GM19193 (cell line): ENCODE data around the gene SMIM8.

Experiments used
- POLR2A ChIP-seq: IDR thresholded peaks from 4 replicates; pipeline ENCODE4 v1.6.1; 2011; ENCODE audit not compliant: insufficient read depth, insufficient read length; ENCODE audit errors: extremely low read depth

SMIM8 gene, protein sequence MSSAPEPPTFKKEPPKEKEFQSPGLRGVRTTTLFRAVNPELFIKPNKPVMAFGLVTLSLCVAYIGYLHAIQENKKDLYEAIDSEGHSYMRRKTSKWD

DNA sequence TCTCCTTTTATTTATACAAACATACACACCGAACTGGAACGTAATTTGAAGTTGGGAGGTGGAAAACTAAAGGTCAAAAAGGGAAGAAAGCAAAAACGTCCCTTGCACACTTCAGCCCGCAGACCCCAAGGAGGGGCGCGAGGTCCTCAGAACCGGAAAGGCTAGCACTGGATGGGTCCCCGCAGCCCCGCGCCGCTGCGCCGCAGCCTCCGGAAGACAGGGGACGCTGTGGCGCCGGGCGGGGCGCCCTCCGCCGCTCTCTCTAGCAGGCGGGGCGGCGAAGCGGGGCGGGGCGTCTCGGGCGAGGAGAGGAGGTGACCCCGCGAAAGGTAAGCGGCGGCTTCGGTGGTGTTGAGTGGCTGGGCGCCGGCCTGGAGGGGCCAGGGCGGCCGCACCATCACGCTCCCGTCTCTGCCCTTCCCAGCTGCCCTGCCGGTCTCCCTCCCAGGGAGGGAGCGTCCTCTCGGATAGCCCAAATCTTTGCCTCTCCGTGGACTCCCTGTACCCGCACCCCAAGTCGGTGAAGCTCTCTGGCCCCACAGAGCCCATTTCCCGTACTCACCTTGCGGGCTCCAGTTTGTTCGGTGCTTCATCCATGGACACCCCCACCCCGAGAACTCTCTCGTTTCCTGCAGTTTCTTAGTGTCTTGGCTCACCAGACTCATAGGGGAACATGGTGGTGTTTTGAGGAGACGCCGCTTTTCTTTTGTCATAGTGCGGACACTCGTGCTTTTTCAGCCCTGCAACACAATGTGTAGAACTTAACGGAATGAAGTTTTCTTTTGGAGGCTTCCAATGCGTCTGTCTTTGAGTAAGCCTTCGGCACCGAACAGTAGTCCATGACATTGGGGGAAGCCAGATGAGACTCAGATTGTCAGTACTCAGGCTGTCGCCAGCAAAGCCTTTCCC is at the start of gene SMIM8:
Gene SMIM8, plus strand, starts transcription at position 285 of the 909 bp plus-strand sequence. CDS start 14,444 bp downstream, outside the sequence.
- TF ChIP-seq POLR2A: peak; percentile 82

DNA sequence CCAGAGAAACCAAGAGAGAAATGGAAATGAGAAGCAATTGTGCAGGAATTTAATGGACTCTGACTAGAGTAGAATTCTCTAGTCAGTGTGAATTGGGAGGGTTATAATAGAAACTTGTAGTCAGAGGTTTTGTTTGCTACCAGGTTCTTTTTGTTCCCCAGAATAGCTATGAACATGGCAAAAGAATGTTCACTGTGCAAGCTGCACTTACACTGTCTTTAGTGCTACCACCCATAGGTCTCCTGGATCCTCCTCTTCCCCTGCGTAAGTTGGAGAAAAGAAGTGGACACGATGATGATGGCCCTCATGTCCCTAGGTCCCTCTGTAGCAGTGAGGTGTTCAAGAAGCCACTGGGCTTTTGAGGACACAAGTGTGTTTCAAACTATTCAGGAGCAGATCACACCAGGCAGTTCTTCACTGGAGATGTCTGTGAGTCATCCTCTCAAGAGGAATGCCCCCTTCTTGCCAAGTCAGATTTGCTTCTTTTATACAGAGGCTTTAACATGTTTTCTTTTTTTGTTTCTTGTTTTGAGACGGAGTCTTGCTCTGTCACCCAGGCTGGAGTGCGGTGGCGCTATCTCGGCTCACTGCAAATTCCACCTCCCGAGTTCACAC is 47.6 kb upstream of the SMIM8 start:
- no peak for TF ChIP-seq POLR2A

DNA sequence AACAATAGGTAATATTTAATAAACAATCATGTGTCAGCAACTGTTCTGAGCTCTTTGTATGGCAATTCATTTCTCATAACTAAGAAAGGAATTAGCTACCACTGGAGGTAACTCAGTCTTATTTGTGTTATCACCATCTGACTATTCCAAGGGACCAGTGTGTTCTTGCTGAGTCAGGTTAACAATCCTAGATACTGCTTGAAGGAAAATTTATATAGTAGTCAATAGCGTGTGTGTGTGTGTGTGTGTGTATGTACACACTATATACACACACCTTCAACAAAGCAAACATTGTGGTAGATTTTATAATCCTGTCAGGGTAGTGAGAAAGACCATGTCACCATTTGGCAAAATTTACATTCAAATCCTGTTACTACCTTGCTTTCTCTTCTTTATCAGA is 45.8 kb upstream of the SMIM8 start:
- TF ChIP-seq POLR2A: no peak

DNA sequence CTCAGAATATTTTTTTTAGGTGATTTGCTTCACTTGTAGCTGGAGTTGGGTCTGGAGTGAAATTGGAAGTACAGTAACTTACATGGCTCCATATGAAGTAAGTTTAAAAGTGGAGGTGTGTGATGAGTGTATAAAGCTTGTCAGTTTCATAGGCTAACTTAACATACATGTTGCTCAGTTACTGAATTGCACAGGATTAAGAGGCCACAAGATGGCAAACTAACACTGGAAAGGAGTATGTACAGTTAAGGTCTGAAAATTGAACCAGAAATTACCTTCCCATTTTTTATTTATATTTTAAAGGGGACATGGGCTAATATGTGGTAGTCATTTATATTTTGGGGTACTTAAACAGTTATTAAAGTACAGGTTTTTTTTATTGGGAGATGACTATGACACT is 45.3 kb upstream of the SMIM8 start:
- no peak for TF ChIP-seq POLR2A

DNA sequence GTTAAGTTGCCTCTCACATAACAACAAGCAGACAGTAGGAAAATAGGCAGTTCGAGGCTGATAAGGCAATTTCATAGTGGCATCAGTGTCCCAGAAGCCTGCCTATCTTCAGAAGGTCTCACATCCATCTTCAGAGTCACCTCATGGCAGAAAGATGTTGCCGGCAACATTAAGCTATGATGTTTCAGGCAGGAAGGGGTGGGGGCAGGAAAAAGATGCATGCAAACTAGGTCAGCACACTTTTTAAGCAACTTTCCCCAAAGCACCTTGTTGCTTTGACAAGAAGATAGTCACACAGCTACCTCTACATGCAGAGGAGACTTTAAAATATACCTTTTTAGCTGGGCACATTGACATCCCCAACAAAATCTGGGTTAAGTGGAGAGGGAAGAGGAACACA is 43.2 kb upstream of the SMIM8 start:
- TF ChIP-seq POLR2A: no peak

DNA sequence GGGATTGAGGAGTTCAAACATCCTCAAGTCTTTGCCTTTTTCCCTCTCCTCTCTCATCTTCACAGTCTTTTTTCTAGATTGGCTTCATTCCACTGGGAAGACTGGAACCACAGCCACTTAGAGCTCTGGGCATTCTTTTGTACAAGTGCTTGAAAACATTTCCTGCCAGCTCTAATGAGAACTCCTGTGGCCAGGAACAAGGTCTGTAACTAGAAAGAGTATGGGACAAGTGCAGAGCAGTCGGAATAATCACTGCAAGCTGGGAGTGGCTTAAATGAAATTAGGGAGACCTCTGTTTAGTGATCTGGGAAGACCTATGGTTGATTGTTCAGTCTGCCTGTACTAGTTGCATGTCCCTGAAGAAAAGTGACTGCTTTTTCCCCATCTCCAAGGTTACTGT is 41.0 kb upstream of the SMIM8 start:
- no peak for TF ChIP-seq POLR2A

DNA sequence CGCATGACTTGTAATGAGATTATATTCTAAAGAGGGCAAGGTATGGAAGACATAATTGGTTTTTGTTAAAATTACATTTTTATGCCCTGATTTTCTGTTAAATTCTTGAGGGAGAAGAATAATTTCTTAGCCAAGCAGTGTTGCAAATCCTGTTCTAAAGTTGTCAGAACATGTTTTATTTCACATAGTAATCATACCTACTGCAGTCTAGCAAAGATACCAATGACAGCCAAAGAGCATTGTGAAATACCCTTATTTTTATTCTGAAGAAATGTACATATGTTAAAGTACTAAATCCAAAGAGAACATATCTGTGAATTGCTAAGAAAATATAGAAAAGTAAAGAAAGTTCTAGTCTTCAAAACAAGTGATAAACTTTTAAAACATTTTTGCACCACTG is 39.6 kb upstream of the SMIM8 start:
- no peak for TF ChIP-seq POLR2A

DNA sequence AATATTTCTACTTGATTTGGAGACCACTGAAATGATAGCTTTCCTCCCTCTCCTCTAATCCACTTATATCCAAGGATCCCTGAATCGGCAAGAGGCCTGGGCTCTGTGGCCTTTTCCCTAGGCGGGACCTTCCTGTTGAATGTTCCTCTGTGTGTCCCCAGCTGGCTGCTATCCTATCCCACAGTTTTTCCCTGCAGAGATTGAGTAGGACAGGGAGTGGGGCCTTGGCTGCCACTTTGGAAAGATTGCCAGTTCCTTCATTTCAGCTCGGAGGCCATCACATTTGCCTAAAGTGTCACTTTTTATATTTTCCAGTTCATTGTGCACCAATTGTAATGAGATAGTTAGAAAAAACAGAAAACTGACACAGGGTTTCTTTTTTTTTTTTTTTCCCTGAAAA is 38.9 kb upstream of the SMIM8 start:
- TF ChIP-seq POLR2A: no peak

DNA sequence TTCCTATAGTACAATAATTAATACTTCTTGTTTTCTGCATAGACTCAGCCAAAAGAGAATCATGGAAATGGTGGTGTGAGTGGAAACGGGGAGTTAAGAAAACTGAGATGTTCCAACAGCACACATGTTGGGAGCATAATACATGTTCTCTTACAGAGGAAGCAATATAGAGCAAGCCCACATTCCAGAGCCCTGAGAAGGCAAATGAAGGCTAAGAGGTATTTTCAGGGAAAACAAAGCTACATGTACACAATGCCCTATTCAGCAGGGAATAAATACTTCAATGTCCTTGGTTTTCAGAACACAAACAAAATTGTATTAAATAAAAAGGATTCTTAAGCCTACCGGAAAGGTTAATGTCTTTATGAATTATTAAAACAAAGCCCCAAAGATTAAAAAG is 35.1 kb upstream of the SMIM8 start:
- no peak for TF ChIP-seq POLR2A

- TF ChIP-seq POLR2A: no peak
These were observed 32.8 kb upstream of the SMIM8 start for GRCh38 chr6:87289571-87289970.

DNA sequence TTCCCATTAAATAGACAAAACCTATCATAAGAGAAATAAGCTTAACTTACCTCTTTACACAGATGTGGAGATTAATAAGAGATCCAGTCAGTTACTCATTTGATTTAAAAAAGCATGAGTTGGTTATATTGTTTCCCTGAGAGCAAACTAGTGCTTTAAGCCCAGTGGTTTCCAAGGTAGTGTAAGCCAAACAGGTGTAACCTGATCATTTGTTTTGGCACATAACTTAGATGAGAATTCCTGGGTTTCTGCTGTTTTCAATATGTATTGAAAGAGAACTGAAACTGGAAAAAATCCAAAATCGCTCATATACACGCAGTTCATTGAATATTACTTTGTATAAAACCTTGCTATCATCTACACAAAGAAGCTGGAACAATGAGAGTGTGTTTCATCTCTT is 30.5 kb upstream of the SMIM8 start:
- no peak for TF ChIP-seq POLR2A

DNA sequence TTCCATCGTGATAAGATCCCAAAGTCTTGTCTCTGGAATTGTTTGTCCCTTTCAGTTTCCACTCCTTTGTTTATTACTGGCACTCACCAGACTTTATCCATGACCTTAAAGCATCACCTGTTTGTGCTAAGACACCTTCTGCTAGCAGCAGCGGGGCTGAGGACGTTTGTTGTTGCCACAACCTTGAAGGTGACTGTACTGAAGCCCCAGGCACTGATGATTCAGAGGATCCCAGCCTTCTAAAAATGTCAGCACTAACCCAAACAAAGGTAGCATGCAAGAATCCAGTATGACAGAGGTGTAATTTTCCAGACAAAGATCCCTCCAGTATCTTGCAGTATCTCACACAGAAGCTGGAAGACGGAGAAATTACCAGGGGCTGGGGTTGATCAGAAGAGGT is 28.9 kb upstream of the SMIM8 start:
- TF ChIP-seq POLR2A: no peak

GRCh38 chr6:87297119-87297518 is 25.3 kb upstream of the SMIM8 start:
- no peak for TF ChIP-seq POLR2A

DNA sequence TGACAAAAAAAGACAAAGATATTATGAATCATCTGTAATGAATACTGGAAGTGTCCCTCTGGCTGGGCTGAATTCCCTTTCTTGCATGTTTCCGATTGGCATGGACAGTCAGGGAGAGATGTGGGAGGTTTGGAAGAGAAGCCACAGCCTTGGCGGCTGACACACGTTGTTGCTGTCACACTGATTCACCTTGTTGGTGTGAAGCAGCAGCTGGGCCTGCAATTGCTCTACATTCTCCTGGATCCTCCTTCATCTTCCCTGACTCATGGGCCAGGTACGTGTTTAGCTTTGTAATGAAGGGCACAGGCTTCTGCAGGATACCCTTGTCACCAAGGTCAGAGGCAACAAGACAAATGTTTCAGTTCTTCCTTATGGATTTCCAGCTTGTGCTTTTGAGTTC is 13.4 kb upstream of the SMIM8 start:
- no peak for TF ChIP-seq POLR2A

DNA sequence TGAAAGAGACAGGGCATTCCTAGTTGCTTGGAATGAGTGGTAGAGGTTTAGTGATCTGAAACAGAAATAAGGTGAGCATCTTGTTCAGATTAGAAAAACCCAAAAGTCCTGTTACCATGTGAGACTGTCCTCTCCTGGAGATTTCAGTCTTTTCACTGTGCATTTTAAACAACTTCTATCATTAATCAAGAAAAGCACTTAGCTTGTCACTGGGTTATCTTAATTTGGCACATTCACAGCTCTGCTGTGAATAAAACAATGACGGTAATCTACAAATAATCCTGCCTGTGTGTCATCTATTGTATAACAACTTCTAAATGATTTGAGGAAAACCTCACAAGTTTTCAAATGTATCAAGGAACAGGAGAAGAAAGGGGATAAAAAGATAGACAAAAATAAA is 9.5 kb upstream of the SMIM8 start:
- no peak for TF ChIP-seq POLR2A

- no peak for TF ChIP-seq POLR2A
These were observed 7.3 kb upstream of the SMIM8 start for GRCh38 chr6:87315071-87315470.
